HG02642 (cell line): ENCODE data around the gene LRRC61.
"Not testable (repeated sequence)": the region's sequence is repeated elsewhere in the genome, so short reads cannot be mapped to it uniquely, and the experiment has no call there.

Experiments used
- ATAC-seq: cut with Tn5 transposase; IDR thresholded peaks from one replicate; pipeline ENCODE4 v1.9.1; 2021; ENCODE audit warnings: mild to moderate bottlenecking; ENCODE audit not compliant: unreplicated experiment, poor library complexity

Gene LRRC61

DNA sequence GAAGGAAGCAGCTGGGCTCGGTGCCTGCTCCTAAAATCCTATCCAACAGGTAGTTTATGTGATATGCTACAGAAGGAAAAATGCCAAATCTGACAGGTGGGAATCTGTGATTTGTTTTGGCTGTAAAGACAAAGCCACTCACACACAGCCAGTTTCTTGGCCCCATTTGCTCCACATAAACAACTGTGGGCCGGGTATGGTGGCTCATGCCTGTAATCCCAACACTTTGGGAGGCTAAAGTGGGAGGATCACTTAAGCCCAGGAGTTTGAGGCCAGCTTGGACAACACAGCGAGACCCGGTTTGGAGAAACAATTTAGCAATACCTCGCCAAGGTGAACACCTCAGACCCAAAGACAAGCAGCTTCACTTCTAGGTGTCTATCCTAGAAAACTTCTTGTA, 16.8 kb upstream of the LRRC61 start:
- not testable (repeated sequence) for ATAC-seq

DNA sequence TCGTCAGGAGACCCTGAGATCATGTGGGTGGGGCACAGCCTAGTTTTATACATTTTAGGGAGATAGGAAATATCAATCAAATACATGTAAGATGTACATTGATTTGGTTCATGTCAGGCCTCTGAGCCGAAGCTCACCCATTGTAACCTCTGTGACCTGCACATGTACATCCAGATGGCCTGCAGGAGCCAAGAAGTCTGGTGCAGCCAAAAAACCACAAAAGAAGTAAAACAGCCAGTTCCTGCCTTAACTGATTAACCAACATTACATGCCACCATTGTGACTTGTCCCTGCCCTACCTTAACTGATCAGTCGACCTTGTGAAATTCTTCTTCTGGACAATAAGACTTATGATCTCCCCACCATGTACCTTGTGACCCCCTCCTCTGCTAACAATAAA, 16.0 kb upstream of the LRRC61 start:
- ATAC-seq, result no peak

DNA sequence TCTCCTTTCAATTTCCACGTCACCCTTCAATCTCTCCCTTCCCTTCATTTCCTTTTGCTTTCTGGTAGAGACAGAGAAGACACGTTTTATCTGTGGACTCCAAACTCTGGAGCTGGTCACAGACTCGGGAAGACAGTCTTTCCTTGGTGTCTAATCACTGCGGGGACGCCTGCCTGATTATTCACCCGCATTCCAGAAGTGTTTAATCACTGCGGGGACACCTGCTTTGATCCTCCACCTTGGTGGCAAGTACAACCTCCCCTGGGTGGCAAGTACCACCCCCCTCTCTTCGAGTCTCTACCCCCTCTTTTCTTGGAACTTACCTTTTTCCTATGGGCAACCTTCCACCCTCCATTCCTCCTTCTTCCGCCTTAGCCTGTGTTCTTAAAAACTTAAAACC, 15.3 kb upstream of the LRRC61 start:
- no peak for ATAC-seq

DNA sequence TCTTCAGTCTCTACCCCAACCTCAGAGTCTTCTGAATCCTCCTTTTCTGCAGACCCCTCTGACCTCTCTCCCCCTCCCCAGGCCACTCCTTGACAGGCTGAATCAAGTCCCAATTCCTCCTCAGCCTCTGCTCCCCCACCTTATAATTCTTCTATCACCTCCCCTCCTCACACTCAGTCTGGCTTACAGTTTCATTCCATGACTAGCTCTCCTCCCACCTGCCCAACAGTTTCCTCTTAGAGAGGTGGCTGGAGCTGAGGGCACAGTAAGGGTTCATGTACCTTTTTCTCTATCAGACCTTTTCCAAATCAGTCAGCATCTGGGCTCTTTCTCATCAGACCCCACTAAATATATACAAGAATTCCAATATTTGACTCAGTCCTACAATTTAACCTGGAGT, 14.6 kb upstream of the LRRC61 start:
- ATAC-seq, result no peak

DNA sequence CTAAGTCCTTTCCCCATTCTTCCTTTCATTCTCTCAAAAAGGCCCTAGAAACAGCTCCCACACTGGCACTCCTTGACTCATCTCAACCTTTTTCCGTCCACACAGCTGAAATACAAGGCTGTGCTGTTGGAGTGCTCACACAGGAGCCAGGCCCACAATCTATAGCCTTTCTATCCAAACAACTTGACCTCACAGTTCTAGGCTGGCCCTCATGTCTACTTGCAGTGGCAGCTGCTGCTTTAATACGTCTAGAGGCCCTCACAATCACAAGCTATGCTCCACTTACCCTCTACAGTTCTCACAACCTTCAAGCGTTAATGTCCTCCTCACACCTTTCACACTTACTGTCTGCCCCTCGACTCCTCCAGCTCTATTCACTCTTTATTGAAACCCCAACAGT, 12.0 kb upstream of the LRRC61 start:
- ATAC-seq, result no peak

DNA sequence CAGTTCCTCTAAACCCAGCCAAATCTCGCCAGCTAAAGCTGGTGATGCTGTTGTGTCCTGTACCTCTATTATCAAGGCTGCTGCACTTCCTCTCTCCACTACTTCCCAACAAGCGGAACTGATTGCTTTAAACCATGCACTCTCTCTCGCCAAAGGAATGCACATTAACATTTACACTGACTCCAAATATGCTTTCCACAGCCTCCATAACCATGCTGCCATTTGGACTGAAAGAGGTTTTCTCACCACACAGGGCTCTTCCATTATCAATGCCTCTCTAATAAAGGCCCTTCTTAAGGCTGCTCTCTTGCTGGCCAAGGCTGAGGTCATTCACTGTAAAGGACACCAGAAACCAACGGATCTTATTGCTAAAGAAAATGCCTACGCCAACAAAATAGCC, 11.4 kb upstream of the LRRC61 start:
- ATAC-seq, result no peak

DNA sequence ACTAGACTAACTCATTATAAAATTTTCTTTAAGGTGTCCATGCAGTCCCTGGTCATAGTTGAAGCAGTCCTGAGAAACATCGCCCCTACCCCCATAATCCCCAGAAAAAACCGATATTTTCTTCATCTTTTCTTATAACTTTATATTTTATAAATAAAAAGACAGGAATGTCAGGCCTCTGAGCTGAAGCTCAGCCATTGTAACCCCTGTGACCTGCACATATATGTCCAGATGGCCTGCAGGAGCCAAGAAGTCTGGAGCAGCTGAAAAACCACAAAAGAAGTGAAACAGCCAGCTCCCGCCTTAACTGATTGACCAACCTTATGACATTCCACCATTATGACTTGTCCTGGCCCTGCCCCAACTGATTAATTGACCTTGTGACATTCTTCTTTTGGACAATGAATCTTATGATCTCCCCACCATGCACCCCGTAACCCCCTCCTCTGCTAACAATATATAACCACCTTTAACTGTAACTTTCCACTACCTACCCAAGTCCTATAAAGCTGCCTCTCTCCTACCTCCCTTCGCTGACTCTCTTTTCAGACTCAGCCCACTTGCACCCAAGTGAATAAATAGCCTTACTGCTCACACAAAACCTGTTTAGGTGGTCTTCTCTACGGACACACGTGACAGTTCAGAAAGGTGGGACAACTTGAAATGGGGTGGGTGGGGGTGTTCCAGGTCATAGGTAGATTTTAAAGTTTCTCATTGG, 10.3 kb upstream of the LRRC61 start:
- not testable (repeated sequence) for ATAC-seq

DNA sequence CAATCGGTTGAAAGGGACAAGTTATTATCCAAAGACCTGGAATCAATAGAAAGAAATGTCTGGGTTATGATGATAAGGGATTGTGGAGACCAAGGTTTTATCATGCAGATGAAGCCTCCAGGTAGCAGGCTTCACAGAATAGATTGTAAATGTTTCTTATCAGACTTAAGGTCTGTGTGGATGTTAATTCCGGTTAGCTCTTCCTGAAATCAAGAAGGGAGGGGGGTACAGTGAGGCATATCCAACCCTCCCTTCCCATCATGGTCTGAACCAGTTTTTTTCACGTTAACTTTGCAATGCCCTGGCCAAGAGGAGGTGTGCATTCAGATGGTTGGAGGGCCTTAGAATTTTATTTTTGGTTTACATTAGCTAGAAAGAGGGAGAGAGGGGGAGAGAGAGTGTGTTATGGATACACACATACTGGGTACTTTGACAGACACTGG, 9.8 kb upstream of the LRRC61 start:
- no peak for ATAC-seq

DNA sequence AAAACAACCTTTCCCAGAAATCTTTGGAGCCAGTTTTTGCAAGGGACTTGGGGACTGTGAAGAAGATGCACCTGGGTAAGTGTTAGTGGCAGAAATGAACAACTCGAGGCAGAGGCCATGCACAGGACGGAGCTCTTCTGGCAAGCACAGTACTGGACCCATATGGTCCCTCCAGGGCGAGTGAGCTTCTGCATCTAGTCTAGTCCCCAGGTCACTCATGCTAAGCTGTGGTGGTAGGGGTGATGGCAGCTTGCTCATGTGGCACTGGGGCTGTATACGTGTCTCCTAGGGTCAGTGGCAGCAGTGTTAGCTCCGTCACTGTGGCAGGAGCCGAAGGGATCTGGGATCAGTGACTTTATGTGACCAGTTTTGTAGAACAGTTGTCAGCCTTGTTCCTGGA, 9.3 kb upstream of the LRRC61 start:
- ATAC-seq, result no peak

DNA sequence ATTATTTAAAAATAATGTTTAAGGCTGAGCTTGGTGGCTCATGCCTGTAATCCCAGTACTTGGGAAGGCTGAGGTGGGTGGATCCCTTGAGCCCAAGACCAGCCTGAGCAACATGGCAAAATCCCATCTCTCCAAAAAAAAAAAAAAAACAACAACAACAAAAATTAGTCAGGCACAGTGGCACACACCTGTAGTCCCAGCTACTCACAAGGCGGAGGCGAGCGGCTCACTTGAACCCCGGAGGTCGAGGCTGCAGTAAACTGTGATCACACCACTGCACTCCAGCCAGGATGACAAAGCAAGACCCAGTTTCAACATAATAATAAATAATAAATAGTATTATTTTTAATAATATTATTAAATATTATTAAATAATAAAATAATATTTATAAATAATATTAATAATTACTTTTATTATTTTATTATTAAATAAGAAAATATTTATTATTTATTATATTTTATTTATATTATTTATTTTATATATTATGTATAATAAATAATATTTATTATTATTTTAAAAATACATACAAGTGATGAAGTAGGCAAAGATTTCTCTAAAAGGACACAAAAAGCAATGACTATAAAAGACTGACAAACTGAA, 8.4 kb upstream of the LRRC61 start:
- no peak for ATAC-seq

DNA sequence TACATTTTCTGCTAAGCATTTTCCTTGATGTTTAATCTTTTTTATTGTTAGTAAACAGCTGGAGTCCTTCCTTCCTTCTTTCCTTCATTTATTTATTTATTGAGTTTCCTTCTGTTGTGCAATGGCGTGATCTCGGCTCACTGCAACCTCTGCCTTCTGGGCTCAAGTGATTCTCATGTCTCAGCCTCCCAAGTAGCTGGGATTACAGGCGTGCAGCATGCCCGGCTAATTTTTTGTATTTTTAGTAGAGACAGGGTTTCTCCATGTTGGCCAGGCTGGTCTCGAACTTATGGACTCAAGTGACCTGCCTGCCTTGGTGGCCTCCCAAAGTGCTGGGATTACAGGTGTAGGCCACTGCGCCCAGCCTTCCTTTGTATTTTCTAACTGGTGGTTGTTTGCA, 6.2 kb upstream of the LRRC61 start:
- not testable (repeated sequence) for ATAC-seq

DNA sequence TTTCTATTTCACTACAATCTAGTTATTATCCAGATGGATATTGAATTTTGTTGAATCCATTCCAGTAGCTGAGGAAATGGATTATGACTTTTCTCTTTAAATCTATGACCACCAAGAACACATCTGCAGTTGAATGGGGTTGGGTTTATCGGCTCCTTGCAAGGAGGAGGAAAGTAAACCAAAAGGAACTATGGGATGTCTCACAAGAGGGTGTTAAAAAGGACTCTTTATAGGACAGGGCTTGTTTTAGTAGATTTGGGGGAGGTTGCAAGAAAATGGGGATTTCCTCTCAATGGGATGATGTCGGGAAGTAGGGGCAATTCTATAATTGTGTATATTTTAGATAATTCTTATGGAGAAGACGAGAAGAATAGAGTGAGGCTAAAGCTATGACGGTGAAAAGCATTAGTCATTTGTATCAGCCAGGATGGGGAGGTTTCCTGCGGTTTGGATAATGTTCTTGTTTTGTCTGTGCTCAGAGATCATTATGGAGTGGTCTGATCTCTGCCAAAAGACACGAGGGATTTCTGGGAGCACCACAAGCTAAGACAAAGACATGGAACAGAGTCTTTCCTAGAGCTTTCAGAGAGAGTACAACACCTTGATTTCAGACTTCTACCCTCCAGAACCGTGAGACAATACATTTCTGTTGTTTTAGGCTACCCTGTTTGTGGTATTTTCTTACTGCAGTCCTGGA, 5.3 kb upstream of the LRRC61 start:
- ATAC-seq, result no peak

DNA sequence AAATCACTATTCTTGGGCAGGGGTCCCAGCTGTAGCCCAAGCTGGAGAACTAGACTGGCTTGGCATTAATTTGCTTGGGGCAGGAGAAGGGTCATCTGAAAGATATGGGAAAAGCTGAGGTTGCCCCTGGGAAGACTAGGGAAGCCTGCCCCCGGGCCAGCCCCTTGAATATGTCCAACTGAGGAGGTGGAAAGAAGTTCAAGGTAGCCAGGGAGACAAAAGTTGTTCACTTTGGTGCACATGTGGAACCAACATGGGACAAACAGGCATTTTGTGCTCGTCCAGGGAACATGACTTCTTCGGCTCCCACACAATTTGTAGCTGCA, 1.4 kb upstream of the LRRC61 start:
- ATAC-seq, result no peak

DNA sequence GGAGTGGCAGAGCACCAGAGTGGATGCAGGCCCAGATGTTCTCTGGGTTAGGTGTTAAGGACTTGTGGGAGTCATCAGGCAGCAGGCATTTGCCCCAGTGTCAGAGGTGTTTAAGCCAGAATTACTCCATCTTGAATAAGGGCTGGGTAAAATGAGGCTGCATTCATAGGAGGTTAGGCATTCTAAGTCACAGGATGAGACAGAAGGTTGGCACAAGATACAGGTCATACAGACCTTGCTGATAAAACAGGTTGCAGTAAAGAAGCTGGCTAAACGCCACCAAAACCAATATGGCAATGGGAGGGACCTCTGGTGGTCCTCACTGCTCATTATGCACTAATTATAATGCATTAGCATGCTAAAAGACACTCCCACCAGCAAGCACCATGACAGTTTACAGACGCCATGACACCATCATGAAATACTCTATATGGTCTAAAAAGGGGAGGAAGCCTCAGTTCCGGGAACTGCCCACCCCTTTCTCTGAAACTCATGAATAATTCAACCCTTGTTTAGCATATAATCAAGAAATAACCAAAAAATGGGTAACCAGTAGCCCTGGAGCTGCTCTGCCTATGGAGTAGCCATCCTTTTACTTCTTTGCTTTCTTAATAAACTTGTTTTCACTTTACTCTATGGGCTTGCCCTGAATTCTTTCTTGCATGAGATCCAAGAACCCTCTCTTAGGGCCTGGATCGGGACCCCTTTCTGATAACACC, 882 bp upstream of the LRRC61 start:
- ATAC-seq, result no peak

DNA sequence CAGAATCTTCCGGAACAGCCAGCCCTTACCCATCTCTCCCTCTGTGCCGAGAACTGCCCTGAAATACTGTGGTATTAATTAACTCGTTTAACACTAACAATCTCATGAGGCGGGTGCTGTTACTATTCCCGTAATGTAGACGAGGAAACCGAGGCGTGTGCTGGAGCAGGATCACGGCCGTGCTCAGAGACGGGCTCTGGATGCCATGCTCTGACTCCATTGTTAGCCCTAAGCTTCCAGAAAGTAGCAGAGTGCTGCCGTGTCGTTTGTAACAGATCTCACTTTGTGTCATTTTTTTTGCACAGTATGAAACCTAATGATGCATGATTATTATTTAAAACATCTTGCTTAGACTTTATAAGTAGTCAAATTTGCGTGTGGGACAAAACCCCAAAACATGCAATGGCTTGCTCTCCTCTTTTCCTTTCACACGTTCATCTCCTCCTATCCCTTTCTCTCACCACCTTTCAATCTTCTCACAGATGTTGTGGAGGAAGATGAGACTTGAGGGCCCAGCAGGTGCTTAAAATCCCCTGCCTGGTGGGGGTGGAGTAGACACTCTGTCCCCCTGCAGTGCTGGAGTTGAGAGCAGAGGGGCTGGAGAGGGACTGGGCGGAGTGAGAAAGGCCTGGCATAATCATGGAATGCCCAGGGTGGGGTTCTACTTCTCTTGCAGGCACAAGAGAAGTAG, 672 bp downstream of the LRRC61 start:
- ATAC-seq, result peak; percentile 27

DNA sequence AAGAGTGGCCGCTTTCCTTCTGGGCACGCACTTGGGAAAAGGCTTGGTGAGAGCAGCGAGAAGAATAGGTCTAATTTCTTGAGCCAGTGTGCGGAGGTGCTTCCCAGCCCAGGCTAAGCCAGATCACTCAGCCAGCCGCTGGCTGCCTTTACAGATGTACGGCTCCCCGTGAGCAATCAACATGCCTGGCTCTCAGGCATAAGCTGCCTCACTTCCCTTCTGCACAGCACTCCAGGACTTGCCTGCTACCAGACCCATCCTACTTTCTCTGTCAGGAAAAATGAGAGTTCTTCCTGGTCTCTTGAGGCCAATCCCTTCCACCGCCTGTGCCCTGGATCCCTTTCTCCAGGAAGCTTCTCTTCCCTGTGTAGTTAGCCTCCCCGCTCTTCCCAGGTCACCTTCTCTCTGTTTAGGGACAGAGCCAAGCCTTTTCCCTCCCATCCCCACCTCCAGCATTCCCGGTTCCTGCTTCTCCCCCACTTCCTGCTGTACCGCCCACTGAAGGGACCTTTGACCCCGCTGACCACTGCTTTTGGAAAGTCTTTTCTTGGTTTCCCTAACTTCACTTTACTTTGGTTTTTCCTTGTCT, 1.3 kb downstream of the LRRC61 start:
- no peak for ATAC-seq

DNA sequence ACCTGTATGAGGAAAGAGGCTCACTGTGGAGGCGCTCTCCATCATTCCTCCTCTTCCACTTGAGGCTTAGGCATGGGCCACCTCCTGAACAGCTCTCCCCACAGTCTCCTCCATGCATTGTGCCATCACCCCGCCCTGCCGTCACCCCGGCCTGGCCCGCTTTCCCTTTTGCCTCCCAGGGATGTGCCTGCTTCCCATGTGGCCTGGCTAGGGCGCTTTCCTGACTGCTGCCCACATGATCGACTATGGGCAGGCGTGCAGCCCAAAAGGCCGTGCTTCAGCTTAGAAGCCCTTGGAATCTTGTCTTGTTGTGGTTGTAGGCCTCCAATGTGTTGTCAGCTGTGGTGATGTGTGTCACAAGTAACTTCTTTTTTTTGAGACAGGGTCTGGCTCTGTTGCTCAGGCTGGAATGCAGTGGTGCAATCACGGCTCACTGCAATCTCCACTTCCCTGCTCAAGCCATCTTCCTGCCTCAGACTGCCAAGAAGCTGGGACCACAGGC, 2.0 kb downstream of the LRRC61 start:
- no peak for ATAC-seq

DNA sequence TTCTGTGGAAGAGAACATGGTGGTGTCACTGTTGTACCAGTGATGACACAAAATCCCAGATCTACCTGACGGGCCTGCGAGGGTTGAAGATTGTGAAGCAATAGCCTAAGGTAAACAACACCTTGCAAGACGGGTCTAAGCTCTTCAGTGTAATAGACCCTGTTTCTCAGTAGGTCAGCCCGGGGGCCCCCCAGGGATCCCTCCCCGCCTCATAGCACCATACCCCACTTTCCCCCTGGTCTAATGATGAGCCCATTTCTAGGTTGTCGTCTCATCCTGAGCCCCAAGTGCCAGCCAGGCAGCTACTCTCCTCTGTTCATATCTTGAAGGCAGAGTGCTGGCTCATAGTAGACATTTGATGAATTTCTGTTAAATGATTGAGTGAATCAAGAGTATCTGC, 2.7 kb downstream of the LRRC61 start:
- ATAC-seq, result no peak

DNA sequence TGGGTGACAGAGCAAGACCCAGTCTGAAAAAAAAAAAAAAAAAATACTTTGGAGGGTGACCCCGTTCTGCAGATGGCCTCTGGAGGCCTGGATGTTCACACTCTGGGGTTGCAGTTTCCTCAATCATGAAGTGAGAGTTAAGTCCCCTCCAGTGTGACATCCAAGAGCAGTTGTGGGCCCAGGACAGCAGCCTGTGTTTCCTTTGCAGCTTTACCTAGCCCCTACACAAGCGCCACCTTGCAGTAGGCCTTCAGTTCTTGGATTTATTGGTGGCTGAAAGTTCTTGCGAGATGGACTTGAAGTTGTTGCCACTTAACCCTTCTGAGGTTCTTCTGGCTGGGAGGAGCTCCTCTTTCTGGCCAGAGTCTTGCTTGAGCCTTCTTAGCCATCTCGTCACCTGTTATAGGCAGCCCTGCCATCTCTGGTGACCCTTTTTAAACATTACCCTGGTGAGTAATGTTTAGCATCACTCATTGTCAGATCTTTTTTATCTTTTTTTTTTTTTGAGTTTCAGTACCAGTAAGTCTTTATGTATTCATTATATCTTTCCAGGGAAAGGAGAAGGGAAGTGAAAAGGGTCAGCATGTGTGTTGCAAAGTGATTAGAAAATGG, 3.6 kb downstream of the LRRC61 start:
- no peak for ATAC-seq

DNA sequence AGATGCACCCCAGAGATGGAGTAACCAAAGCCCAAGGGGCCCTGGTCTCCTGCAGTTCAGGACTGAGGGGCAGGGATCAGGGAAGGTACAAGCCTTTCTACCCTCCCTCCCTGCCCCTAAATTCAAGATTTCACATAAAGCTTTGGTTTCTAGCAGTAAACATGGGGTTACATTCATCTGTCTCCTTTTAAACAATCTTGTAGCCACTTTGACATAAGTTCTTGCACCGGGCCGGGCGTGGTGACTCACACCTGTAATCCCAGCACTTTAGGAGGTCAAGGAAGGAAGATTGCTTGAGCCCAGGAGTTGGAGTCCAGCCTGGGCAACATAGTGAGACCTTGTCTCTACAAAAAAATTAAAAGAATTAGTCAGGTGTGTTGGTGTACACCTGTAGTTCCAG, 4.2 kb downstream of the LRRC61 start:
- ATAC-seq, result no peak
